Left lung (tissue), 14 donors: Measurements from ENCODE around the gene FGF21. TPM values are rescaled to one million over a fixed set of nuclear protein-coding genes. Genes with fewer than 3 reads are reported as not detected.

Experiments used
- ATAC-seq: fragments of 200-7000 bp; cut with Tn5 transposase; one replicate; pipeline ENCODE4 v1.9.1; 2020; ENCODE audit warnings: moderate library complexity
- DNase-seq, 4 donors: peaks; one replicate each; pipeline ENCODE4 v3.0.0-alpha.2; 2013 to 2020
- H3K27ac ChIP-seq, 2 donors: fragments of 200-600 bp; sonication (generic) in 1 of 2; one replicate each; pipeline versions ENCODE4 v1.5.0 to v1.8.0; 2020 to 2021
- H3K27me3 ChIP-seq, 2 donors: fragments of 200-600 bp; sonication (generic) in 1 of 2; one replicate each; pipeline versions ENCODE4 v1.5.0 to v1.8.0; 2020 to 2021
- H3K36me3 ChIP-seq, 2 donors: fragments of 200-600 bp; sonication (generic) in 1 of 2; one replicate each; pipeline versions ENCODE4 v1.5.0 to v1.8.0; 2020 to 2021
- H3K4me1 ChIP-seq, 2 donors: fragments of 200-600 bp; one replicate each; pipeline ENCODE4 v1.8.0; 2021
- H3K4me3 ChIP-seq, 2 donors: fragments of 200-600 bp; sonication (generic) in 1 of 2; one replicate each; pipeline versions ENCODE4 v1.5.0 to v1.8.0; 2020 to 2021; ENCODE audit warnings: mild to moderate bottlenecking in 1 of 2
- H3K9me3 ChIP-seq, 2 donors: fragments of 200-600 bp; sonication (generic) in 1 of 2; one replicate each; pipeline versions ENCODE4 v1.5.0 to v1.8.0; 2020 to 2021
- intact Hi-C, 2 donors: fragments of 100-400 bp; cut with DNase I; formaldehyde crosslinking; loops; one replicate each; pipeline versions ENCODE4 v1.11.2 to v1.14.2; 2022
- long read RNA-seq, 12 donors: library from polyadenylated mRNA in 2 of 12; unstranded in 2 of 12; transcript quantifications; one replicate each; pipeline ENCODE4 v2.0.0 and lab custom pipeline, GENCODE V29; 2019 to 2026
- polyA plus RNA-seq, 6 donors: library from polyadenylated mRNA; unstranded; fragments of 120-200 nt; gene quantifications; one replicate each; pipeline ENCODE4 v1.2.1, GENCODE V29; 2013; ENCODE audit not compliant: insufficient read length in 6 of 6
- total RNA-seq, 2 donors: library from RNA; stranded (reverse); fragmentation: NEBNext Ultra II Directional; extraction: Animal tissue kit (Norgen Biotek cat#: 25700); gene quantifications; one replicate each; pipeline ENCODE4 v1.2.1, GENCODE V29; 2021
- TF ChIP-seq, protein P1 (sequence below), 2 donors: fragments of 200-600 bp; sonication (generic) in 1 of 2; IDR thresholded peaks; one replicate each; pipeline versions ENCODE4 v1.5.0 to v1.8.0; 2021; ENCODE audit warnings: antibody characterized with exemption in 2 of 2
- donor health status: DM: no; HTN: yes; CAD: no.
- donor health status: DM: no; HTN: no; CAD: no.

Gene FGF21
- total RNA-seq (not detected), polyA plus RNA-seq (not detected)
- long read RNA-seq, donor 1 = 0 reads
- long read RNA-seq, donor 2 = 0 reads
- long read RNA-seq, donor 3 = 0 reads
- long read RNA-seq, donor 4 = 0 reads
- long read RNA-seq, donor 5 = 0 reads
- long read RNA-seq, donor 6 = 0 reads
- long read RNA-seq, donor 7 = 0 reads
- long read RNA-seq, donor 8 = 0 reads
- long read RNA-seq, donor 9 = 0 reads
- long read RNA-seq, donor 10 = 0 reads
- long read RNA-seq, donor 11 = 0 reads
- long read RNA-seq, donor 12 = 0 reads

DNA sequence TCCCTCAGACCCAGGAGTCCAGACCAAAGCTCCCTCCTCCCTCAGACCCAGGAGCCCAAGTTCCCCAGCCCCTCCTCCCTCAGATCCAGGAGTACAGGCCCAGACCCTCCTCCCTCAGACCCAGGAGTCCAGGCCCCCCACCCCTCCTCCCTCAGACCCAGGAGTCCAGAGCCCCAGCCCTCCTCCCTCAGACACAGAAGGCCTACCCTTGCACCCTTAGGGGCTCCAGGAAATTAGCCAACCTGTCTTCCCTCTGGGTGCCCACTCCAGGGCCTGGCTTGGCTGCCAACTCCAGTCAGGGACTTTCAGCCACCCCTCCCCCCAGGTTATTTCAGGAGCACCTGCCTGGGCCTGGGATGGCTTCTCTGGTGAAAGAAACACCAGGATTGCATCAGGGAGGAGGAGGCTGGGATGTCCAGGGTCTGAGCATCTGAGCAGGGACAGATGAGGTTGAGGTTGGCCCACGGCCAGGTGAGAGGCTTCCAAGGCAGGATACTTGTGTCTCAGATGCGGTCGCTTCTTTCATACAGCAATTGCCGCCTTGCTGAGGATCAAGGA, at the start of gene FGF21:
TSS of gene FGF21 (plus strand) at position 441 of the 558 bp plus-strand sequence. CDS start 713 bp downstream, outside the sequence.
- TF ChIP-seq, protein P1, sequence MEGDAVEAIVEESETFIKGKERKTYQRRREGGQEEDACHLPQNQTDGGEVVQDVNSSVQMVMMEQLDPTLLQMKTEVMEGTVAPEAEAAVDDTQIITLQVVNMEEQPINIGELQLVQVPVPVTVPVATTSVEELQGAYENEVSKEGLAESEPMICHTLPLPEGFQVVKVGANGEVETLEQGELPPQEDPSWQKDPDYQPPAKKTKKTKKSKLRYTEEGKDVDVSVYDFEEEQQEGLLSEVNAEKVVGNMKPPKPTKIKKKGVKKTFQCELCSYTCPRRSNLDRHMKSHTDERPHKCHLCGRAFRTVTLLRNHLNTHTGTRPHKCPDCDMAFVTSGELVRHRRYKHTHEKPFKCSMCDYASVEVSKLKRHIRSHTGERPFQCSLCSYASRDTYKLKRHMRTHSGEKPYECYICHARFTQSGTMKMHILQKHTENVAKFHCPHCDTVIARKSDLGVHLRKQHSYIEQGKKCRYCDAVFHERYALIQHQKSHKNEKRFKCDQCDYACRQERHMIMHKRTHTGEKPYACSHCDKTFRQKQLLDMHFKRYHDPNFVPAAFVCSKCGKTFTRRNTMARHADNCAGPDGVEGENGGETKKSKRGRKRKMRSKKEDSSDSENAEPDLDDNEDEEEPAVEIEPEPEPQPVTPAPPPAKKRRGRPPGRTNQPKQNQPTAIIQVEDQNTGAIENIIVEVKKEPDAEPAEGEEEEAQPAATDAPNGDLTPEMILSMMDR (IDR thresholded peaks at IDR 0.05) = no peak
- intact Hi-C loops = no loop called here
- DNase-seq (peak in 1 of 4 donors; percentile 37), ATAC-seq (no peak)
- no peak within 1 kb of the TSS for H3K4me3 ChIP-seq
- peaks cover 21 to 50% of the 10 kb centered on the region in 2 donors for H3K27me3 ChIP-seq
- no peaks in the 10 kb centered on the region for H3K9me3 ChIP-seq
- H3K4me1 ChIP-seq = peaks cover 13 to 21% of the 10 kb centered on the region in 2 donors
- H3K36me3 ChIP-seq = no peaks in the 10 kb centered on the region
- H3K27ac ChIP-seq = peak within 1 kb of the TSS in 1 of 2 donors; percentile 69

- intact Hi-C loops = no loop called here
- DNase-seq (no peak), ATAC-seq (no peak)
- no peak overlapping the region for H3K27ac ChIP-seq
- H3K9me3 ChIP-seq = peaks cover 0 to 5% of the 10 kb centered on the region in 2 donors
- TF ChIP-seq, protein P1 (IDR thresholded peaks at IDR 0.05) = no peak
- no peaks in the 10 kb centered on the region for H3K36me3 ChIP-seq
- H3K4me3 ChIP-seq = no peak overlapping the region
- H3K4me1 ChIP-seq = peaks cover 5 to 7% of the 10 kb centered on the region in 2 donors
- no peaks in the 10 kb centered on the region for H3K27me3 ChIP-seq
These were observed 46.9 kb upstream of the FGF21 start for GRCh38 chr19:48708471-48708870.

GRCh38 chr19:48711106-48711662, 44.1 kb upstream of the FGF21 start:
- intact Hi-C loops = no loop called here
- no peak for ATAC-seq

DNA sequence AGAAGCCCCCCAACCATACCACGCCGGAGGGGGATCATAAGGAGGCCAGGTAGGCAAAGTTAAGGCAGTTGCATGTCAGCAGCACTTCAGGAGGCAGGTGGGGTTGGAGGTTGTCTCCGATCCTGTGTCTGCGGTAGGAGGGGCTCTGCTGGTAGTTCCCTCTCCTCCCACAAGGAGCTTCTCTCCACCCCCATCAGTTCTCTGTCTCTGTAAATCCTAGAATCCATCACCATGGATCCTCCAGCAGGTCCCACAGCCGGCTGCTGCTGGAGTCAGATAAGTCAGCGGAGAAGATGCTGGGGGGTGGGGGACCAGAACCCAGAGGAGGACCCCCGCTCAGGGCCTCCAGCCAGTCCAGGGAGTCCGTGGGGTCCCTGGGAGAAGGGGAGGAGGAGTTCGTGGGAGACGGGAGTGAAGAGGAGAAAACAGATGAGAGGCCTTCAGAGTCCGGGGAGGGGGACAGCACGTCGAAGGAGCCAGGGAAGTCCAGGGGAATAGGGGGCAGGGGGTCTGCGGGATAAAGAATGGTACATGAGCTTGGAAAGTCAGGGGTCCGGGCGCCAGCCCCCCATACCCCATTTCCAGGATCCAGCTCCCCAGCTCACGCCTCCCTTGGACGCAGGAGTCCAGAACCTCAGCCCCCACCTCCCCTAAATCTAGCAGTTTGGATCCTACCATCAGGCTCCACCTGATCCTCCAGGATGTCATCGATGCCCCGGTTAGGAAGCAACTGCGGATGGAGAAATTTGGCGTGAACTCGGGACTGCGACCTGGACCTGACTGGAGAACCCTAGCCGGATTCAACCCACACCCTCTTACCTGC, 42.1 kb upstream of the FGF21 start:
- ATAC-seq (no peak), DNase-seq (no peak)
- no peaks in the 10 kb centered on the region for H3K27me3 ChIP-seq
- TF ChIP-seq, protein P1 (IDR thresholded peaks at IDR 0.05) = no peak
- H3K9me3 ChIP-seq = peaks cover 0 to 5% of the 10 kb centered on the region in 2 donors
- H3K27ac ChIP-seq = peak overlapping the region; percentile 33 to 79
- intact Hi-C loops = no loop called here
- peak overlapping the region; percentile 68 to 71 for H3K4me3 ChIP-seq
- H3K36me3 ChIP-seq = no peaks in the 10 kb centered on the region
- peaks cover 11 to 36% of the 10 kb centered on the region in 2 donors for H3K4me1 ChIP-seq

More at GRCh38 chr19:48711106-48711662, 44.1 kb upstream of the FGF21 start:
- no peaks in the 10 kb centered on the region for H3K36me3 ChIP-seq
- H3K27me3 ChIP-seq = no peaks in the 10 kb centered on the region
- H3K27ac ChIP-seq = no peak overlapping the region
- peaks cover 9 to 26% of the 10 kb centered on the region in 2 donors for H3K4me1 ChIP-seq
- peaks cover 0 to 5% of the 10 kb centered on the region in 2 donors for H3K9me3 ChIP-seq
- no peak overlapping the region for H3K4me3 ChIP-seq
- no peak for DNase-seq
- TF ChIP-seq, protein P1 (IDR thresholded peaks at IDR 0.05) = no peak
